Activated CD4-positive, CD25-positive, alpha-beta regulatory T cell treated with anti-CD3 and anti-CD28 coated beads, Interleukin-2, amount 50 U/mL, for 72 hours (primary cell): Measurements from ENCODE around the gene EED.
"Not testable (repeated sequence)": the region's sequence is repeated elsewhere in the genome, so short reads cannot be mapped to it uniquely, and the experiment has no call there.

Experiments
- DNase-seq: peaks from one replicate; pipeline ENCODE4 v3.0.0; 2021

EED gene

DNA sequence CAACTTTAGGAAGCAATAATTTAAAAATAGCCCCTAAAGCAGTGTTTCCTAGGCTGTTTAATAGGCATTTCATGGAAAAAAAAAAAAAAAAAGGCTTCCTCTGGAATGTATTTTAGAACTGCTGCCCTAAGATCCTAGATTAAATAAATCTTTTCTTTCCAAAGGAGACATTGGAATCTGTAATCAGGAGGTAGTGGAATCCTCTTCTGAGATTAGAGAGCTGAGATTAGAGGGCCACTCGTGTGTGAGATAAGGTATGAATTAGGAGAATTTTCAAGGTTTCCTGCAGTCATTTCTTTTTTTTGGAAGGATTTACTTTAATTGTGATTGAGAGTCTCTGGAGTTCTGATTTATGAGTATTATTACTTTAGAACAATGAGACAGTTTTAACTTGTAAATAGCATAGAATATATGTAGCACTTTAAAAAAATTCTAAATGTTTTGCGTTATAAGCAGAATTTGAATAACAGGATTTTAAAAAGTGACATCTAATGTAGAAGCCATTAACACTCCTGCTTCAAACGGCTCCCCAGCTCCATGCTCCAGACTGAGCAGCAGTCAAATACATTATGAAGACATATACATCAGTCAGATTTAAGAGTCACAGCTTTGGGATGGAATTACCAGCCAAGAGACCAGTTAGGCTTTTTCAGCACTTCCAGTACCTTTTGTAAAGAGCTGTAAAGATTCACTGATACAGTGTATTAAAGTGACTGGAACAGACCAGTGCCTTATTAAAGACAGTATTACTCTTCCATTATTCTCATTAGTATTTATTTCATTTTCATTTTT, 5.0 kb downstream of the EED start:
- DNase-seq, result no peak

GRCh38 chr11:86251345-86251744, 6.8 kb downstream of the EED start:
- no peak for DNase-seq

- no peak for DNase-seq
Observed at GRCh38 chr11:86255896-86256295, 11.3 kb downstream of the EED start.

DNA sequence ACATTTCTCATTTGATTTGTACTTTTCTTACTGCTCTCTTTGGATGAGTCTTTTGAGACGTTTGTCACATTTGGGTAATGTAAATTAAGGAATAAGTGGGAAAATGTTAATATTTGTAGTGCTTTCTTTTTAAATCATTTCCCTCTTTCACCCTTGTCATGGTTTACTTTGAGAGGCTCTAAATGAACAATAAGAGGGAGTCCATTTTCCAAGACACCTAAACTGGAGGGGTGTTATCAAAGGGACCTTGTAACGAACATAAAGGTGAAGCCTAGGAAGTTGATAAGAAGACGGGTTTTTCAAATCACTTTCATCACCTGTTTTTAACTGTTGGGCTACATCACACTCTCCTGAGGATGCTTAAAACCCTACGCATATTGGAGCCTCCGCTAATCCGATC, 12.1 kb downstream of the EED start:
- no peak for DNase-seq

DNA sequence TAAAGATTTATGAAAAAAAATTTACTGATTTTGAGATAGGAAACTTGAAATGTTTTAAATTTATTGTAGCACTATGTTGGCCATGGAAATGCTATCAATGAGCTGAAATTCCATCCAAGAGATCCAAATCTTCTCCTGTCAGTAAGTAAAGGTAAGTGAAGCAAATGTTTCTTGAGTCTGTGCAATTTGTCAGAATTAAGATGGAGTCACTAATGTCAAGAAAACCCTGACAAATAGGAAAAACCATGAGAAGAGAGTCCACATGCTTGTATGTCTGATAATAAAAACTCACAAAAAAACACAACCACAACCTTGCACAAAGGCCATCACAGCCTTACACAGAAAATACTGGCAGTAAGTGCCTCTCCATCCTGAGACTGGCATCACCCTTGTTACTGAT, 12.9 kb downstream of the EED start:
- DNase-seq, result no peak

GRCh38 chr11:86259730-86260129, 15.2 kb downstream of the EED start:
- no peak for DNase-seq

DNA sequence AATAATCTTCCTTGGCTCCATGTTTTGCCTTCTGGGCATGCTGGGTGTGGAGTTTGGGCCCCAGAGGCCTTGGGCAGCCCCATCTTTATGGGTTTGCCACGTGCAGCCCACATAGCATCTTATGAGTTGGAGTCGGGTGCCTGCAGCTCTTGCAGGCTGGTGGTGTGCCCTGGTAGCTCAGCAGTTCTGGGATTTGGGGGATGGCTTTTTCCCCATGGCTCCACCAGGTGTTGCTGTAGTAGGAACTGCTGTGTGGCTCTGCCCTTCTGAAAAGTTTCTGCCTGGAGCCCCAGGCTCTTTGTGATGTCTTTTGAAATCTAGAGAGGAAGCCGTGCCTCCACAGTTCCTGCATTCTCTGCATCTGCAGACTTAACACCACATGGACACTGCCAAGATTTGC, 16.8 kb downstream of the EED start:
- no peak for DNase-seq

DNA sequence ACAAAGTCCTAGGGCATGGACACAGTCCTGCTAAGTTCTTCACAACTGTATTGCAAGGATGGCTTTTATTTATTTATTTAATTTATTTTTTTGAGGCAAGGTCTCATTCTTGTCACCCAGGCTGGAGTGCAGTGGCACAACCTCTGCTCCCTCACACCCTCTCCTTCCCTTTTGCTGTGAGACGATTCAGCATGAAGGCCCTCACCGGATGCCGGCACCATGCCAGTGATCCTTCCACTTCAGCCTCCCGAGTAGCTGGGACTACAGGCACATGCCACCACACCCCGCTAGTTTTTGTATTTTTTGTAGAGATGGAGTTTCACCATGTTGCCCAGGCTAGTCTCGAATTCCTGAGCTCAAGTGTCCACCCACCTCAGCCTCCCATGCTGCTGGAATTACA, 17.8 kb downstream of the EED start:
- DNase-seq, result no peak

DNA sequence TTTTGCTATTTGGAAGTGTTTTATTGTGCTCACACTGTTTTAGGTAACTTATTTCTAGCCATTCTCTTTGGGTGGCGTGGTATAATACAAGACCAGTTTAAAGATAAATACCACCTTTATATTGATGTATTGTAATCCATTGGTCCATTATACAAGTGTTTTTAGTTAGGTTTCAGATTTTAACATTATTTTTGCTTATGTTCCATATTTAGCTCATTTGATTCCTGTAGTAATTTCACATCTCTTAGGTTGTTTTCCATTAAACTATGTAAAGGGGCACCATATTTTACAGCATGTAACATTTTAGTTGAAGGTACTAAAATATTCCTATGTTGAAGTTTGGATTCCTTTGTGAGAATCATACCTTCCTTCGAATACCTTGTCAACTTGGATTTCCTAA, 20.1 kb downstream of the EED start:
- DNase-seq, result no peak

DNA sequence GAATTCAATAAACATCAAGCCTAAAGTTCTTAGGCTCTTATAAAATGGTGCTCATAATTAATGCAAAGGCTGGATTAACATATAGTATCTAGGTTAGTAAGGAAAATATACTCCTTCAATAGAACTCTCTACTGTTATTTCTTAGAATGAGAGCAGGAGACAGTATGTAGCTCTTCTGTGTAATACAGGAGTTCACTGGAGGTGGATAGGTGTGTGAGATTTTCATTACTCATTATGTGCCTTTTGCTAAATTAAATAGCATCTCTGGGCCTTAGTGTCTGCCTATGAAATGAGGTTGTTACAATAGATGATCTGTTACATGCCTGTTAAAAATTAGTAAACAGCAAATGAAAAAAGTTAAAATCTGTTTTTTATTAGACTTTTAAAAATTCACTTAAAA, 20.6 kb downstream of the EED start:
- DNase-seq, result no peak

- no peak for DNase-seq
Observed at GRCh38 chr11:86269645-86270044, 25.1 kb downstream of the EED start.

GRCh38 chr11:86274503-86274902, 29.9 kb downstream of the EED start:
- DNase-seq, result no peak

DNA sequence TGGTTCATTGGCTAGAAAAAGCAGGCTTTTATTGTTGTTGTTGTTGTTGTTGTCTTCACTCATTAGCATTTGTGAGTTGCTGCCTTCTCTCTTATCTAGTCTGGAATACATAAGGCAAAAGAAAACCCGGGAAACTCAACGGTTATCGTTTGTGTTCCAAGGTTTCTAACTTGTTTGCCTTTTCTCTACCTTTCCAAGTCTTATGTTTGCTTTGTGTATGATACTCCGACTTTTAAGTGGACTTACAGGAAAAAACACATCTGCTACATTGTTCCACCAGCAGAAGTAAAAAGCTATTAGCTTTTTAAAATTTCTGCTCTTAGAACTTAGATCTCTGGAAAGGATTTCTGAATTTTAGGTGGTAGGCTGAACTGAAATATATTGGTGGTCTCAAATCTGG, 30.4 kb downstream of the EED start:
- DNase-seq, result no peak

DNA sequence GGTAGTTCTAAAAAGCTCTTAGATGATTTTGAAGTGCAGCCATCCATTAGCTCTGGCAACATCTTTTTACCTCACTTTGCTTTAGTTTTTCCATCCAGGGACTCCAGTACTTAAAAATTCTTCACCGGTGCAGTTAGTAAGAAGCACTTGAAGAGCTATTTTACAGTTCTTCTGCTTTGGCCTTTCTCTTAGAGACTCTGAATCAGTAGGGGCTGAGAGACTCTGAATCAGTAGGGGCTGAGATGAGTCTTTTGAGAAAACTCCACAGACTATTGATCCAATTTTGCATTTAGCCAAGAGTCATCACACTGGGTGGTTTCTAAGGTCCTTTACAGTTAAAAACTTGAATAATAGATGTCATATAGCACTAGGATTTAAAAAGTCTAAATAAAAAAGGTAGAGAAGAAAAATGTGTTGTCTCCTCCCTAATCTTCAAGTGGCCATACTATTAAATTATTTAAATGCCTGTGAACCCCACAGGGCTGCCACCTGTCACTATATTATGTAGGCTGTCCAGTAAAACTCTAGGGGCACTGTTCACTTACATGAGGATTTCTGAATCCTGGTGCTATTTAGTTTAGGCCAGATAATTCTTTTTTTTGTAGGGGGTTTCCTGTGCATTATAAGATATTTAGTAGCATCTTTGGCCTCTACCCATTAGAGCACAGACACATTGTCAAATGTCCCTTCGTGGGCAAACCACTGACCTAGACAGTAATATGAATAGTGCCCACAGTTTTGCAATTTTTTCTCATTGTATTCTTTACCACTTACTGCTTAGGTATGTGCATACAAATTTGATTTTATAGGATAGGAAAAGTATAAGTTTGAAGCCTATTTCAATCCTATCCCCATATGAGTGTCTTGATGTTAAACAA, 31.2 kb downstream of the EED start:
- no peak for DNase-seq

DNA sequence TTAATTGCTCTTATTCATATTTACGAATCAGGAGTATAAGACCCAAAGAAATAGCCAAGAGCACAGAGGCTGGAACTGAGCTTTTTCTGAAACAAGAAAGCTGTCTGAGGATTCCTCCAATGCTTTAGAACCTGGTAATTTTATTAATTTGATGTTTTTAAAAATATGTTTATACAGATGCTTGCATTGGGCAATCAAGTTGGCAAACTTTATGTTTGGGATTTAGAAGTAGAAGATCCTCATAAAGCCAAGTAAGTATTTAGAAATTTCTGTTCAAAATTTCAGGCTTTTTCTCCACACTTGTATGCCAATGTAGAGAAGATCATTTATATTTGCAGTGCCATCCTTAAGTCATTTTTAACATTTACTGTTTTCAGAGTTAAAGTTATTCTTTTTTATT, 33.2 kb downstream of the EED start:
- DNase-seq, result no peak

DNA sequence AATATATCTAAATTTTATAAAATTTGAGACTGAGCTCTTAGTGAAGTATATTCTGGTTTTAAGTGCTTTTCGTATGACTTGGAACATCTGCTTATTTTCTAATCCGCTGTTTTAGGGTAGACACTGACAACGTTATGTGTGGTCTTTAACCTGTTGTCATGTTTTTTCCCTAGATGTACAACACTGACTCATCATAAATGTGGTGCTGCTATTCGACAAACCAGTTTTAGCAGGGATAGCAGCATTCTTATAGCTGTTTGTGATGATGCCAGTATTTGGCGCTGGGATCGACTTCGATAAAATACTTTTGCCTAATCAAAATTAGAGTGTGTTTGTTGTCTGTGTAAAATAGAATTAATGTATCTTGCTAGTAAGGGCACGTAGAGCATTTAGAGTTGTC, 33.7 kb downstream of the EED start:
- no peak for DNase-seq

DNA sequence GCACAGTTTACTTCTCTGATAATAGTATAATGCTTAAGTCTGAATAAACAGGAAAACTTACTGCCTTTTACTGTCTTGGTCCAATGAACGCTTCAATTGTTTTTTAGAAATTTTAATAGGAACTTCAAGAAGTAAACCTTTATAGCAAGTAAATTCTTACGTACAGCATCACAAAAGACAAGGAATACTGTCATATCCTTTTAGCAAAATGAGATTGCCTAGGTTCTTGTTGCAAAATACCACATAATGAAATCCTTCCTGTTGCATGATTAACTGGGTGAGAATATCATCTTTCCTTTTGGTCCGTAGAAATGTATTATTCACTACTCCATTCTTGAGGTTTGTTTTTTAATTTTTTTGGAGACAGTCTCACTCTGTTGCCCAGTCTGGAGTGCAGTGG, 35.2 kb downstream of the EED start:
- no peak for DNase-seq

DNA sequence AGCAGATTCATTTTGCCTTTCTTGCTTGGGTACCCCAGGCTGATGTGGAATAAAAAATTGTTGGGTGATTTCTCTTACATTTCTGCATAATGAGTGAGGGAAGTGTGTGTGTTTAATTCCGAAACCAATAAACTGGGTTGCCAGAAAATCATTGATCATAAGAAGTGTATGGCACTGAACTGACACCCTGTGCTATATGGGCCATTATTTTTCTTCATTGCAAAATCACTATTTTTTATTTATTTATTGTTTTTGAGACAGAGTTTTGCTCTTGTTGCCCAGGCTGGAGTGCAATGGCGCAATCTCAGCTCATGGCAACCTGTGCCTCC, 42.9 kb downstream of the EED start:
- no peak for DNase-seq

- no peak for DNase-seq
Observed at GRCh38 chr11:86288776-86289507, 44.4 kb downstream of the EED start.

- not testable (repeated sequence) for DNase-seq
Observed at GRCh38 chr11:86289508-86290280, 45.1 kb downstream of the EED start.

DNA sequence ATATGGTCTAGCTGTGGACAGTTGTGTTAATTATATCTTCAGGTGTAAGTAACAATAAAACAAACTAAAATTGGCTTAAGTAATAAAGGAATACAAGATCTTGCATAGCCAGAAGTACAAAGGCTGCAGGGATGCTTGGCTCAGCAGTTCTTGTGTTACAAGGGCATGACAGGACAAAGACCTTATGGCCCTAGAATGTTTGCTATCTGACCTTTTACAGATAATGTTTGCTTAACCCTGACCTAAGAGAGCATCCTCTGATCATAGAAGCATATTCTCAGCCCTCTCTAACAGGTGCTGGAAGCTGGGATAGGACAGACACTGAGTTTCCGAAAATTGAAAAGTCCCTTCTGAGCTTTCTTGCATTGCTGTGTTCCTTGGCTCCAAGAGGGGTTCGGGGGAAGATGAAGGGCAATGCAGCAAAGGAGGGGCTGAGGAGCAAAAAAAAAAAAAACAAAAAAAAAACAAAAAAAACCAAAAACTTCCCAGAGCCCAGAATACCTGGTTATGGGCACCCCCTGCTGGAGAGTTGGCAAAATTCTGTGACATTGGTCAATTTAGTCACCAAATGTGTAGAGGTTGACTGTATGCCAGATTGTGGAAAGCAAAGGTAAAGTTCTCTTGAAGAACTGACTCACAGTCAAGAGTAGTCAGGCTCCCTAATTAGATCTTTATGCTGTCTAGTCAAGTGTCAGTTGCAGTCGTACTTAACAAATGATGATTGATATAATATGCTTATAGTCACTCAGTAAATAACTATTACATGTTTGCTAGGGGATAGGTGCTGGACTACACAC, 47.1 kb downstream of the EED start:
- DNase-seq, result no peak
